DMS153 treated with DMSO at 0.1 percent for 48 hours (cell line): Measurements from ENCODE around the gene CARD11.

Experiments used
- DNase-seq: peaks from one replicate; lab custom pipeline; 2025; ENCODE audit not compliant: unreplicated experiment; lab: John Stamatoyannopoulos, UW

CARD11 gene

DNA sequence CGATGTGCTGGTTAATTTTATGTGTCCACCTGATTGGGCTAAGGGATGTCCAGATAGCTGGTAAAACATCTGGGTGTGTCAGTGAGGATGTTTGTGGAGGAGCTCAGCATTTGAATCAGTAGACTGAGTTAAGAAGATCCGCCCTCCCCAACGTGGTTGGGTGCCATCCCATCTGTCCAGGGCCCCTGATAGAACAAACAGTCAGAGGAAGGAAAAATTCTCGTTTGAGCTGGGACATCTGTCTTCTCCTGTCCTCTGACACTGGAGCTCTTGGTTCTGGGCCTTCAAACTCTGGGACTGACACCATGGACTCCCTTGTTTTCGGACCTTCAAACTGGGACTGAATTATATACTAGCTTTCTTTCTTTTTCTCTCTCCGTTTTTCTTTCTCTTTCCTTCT lies 59.6 kb downstream of the CARD11 start:
- no peak for DNase-seq

DNA sequence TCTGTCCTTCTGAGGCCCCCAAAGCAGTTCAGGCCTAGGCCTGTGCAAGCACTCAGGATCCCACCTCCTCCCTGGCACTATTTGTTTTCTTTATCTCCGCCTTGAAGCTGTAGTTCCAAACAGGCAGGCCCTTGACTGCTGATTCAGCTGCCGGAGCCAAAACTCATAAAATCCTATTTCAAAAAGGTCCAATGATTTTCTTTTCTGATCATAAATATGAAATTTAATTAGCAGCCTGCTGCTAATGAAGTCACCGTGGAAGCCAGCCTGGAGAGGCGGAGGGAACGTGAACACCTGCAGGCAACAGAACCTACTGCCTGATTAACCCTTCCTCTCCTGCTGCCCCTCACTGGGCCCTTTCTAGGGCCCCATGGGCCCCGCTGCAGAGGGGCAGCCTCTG lies 60.1 kb downstream of the CARD11 start:
- DNase-seq = no peak

DNA sequence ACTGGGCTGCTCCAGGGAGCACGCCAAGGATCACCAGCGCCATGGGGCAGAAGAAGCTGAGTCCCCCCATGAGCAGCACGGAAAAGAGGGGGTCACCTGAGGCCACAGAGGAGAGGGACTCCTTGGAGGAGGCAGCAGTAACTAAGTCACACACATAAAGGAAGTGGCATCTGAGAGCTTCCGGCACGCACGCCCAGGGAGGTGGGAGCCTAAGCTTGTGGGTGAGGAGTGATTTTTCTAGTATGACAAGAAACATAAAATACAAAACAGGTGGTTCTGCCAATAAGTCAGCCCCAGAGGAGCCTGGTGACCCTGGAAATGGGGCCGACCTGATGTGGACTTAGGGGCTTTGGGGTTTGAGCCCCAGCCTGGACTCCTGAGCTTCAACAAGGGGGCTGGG lies 60.8 kb downstream of the CARD11 start:
- DNase-seq = no peak

DNA sequence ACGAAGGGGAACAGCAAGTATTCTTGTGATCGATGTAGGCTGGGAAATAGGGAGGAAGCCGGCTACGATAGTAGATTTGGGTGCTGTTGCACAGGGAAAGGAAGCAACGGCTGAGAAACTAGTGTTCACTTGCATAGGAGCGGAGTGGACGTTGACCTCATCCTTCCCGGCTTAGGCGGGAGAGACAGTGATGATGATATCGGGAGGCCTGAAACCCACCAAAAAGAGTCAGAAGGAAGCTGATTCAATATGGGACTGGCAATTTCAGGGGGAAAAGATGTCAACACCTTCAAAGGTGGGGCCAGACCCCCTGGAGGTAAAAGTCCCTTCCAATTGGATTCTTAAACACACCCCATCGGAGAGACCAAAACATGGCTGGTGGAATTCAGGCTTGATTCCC lies 61.3 kb downstream of the CARD11 start:
- no peak for DNase-seq

DNA sequence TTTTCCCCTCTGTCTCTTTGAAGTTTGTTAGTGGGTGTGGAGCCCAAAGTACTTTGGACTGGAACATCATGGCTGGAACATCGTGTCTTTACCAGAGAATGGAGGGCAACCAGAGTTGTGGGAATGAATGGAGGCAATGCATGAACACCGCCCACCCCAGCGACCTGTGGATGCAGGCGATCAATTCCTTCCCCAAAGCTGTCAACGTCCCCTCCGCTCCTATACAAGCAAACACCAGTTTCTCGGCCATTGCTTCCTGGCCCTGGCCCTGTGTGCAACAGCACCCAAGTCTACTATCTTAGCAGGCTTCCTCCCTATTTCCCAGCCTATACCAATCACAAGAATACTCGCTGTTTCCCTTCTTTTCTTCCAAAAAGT lies 62.6 kb downstream of the CARD11 start:
- no peak for DNase-seq

DNA sequence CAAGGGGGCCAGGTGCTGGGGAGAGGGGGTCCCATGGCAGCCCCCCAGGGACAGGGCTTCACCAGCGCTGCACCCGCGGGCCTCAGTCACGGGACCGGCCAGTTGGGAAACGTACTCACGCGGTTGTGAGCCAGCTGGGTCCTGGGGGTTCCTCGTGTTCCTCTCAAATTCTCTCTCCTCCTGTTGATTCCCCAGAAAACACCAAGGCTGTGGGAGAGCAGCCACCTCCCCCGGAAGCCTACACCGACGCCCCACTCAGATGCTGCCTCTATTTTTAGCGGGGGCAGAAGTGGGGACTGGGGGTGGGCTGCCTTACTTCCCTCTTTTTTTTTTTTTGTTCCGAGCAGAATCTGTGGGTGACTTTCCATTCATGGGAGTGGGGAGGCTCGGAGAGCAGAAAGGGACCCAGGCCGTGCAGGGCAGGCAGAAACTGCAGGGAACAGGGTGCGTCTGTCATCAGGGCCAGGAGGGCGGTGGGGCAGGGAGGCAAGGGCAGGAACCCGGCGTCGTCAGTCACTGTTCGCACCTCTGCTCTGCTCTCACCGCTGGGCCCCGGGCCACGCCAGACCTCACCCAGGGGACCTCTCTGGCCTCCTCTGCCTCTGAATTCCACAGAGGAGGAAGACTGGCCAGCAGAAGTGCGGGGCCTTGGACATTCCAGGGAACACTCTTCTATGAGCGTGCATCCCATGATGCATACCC lies 63.1 kb downstream of the CARD11 start:
- DNase-seq = no peak

DNA sequence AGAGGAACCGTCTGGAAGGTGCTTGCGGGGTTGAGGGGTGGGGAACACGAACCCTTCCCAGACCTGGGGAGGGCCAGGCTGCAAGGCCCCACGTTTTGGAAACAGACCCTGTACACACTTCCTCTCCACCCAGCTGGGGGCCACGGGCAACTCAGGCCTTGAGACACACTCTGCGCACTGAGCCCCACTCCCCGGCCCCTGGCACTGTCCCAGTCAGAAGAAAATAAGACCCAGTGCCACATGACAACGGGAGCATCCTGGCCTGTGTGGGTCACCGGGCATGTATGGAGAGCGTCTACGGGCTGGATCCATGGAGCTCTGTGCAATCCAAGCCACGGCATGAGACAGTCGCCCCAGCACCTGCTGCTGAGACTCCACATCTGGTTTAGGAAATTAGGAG lies 63.7 kb downstream of the CARD11 start:
- DNase-seq = no peak

DNA sequence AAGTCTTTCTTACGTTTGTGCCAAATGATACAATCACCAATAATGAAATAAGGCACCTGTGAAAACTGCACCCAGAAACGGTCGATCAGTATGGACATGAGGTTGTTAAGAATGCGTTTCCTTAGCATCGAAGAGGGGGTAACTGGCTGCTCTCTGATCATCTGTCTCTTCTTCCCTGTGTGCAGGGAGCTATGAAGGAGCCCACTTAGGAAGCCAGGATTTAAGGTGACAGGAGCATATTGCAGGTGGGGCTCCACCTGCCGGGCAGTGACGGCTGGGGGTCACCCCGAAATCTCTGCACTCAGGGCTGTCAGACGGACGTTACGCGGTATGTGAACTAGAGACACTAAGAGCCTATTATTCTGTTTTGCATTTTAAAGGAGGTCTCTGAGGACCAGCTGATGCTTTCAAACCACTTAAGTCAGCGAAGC lies 64.5 kb downstream of the CARD11 start:
- DNase-seq = no peak

DNA sequence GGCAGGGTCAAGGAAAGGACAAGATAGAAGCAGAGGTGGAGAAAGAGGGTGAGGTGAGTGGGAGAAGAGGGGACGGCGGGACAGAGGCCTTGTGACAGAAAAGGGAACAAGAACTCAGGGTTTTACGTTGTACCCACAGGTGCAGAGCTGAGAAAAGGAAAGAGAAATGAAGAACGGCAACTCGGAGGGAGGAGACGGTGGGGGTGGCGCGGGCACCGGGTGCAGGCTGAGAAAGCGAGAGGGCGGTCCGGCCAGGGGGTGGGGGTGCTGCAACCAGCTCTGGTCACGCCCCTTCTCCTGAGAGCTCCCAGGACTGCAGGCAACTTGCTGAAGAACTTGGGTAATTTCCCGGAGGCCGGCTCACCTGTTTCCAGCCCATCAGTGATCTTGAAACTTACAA lies 65.3 kb downstream of the CARD11 start:
- DNase-seq = no peak

DNA sequence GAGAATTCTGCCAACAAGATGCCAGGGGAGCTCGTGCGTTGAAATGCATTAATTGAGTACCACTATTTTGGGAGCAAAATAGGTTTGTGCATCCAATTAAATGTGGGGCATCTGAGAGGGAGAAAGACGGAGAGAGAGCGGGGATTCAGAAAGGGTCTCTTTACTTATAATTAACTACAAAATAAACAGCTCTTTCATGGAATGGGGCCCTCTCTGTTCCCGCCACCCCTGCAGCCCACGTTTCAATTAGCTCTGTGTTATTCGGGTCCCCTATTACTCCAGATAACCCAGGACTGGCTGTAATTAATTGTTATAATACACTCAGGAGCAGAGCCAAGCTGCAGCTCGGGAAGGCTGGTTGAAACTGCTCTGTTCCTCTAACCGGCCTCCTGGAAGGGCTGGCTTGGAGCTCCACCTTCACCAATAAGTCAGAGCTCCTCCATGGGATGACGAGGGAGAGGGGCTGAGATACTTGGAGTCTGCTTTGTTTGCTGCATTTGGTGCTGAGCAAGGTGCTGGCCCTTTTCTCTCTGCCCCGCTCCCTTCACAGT lies 67.8 kb downstream of the CARD11 start:
- DNase-seq = no peak

DNA sequence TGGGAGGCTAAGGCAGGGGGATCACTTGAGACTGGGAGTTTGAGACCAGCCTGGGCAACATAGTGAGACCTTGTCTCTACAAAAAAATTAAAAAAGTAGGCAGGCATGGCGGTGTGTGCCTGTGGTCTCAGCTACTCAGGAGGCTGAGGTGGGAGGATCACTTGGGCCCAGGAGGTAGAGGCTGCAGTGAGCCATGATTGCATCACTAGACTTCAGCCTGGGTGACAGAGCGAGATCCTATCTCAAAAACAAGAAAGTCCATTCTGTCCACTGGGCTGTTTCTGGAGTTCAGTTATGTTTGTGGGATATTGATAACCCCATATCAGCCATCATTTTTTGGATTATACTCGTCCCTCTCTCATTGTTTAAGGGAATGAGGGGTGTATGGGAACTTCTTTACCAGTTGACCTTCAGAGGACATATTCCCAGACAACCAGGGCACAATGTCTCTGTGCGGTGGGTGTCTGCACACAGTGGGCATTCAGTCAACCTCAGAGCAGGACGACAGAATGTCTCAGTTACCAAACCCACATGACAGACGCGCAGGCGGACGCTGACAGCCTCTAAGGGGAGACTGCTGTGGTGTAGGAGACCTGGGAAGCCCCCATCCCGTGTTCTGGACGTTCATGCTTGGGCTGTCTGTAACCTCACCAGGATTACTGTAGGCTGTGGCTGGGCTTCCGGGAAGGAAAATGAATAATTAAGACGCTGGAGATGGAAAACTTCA lies 69.4 kb downstream of the CARD11 start:
- DNase-seq = no peak

DNA sequence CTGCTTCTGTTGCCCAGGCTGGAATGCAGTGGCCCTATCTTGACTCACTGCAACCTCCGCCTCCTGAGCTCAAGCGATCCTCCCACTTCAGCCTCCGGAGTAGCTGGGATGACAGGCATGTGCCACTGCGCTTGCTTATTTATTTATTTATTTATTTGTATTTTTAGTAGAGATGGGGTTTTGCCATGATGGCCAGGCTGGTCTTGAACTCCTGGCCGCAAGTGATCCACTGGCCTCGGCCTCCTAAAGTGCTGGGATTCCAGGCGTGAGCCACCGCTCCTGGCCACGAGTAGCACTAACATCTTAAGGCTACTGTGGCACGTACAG lies 70.9 kb downstream of the CARD11 start:
- no peak for DNase-seq

DNA sequence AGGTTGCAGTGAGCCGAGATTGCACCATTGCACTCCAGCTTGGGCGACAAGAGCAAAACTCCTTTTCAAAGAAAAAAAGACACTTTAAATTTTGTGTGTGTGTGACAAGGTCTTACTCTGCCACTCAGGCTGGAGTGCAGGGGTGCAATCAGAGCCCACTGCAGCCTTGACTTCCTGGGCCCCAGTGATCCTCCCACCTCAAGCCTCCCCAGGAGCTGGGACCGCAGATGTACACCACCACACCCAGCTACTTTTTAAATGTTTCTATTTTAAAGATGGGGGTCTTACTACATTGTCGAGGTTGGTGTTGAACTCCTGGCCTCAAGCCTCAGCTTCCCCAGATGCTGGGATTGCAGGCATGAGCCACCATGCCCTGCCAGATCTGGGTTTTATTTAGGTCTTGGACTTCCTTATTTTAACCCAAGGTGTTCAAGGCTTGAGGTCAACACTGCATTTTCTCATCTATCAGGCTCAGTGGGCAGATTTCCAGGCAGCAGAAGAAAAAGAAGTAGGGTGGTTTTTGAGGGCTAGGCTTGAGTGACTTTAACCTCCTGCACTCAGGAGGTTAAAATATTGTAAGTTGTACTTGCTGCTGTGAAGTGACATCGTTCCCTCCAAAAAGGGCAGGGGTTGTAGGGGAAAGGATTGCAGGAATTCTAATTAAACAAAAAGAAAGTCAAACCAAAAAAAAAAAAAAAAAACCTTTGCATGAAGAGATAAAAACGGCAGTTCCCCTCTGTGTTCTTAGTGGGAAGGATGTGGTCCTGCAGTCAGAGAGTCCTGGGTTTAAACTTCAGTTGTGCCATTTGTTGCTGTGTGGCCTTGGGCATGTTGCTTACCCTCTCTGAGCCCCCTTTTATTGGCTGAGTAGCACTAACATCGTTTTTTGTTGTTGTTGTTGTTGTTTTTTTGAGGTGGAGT lies 71.5 kb downstream of the CARD11 start:
- DNase-seq = no peak

DNA sequence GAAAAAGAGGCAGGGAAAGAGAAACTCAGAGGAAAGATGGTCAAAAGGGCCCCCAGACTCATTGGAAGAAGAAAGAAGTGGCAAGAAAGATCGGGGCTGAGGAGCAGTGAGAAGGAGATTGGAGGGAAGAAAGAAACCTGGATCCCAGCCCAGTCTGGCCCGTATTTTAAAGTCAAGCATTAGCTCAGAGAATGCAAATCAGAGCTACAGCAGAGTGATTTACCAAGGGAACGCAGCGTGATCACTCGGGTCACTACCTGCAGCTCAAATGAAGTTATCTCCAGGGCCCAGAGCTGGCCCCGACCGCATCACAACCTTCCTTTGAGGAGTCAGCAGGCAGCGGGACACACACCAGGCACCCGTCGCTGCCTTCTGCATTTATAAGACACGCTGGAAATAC lies 72.8 kb downstream of the CARD11 start:
- DNase-seq = no peak

DNA sequence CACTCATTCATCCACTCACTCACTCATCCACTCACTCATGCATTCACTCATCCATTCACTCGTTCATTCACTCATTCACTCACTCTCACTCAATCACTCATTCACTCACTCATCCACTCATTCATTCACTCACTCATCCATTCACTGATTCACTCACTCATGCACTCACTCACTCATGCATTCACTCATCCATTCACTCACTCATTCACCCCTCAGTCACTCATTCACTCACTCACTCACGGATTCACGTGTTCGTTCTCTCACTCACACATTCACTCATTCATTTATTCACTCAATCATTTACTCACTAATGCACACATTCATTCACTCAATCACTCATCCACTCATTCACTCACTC lies 73.4 kb downstream of the CARD11 start:
- DNase-seq = no peak

DNA sequence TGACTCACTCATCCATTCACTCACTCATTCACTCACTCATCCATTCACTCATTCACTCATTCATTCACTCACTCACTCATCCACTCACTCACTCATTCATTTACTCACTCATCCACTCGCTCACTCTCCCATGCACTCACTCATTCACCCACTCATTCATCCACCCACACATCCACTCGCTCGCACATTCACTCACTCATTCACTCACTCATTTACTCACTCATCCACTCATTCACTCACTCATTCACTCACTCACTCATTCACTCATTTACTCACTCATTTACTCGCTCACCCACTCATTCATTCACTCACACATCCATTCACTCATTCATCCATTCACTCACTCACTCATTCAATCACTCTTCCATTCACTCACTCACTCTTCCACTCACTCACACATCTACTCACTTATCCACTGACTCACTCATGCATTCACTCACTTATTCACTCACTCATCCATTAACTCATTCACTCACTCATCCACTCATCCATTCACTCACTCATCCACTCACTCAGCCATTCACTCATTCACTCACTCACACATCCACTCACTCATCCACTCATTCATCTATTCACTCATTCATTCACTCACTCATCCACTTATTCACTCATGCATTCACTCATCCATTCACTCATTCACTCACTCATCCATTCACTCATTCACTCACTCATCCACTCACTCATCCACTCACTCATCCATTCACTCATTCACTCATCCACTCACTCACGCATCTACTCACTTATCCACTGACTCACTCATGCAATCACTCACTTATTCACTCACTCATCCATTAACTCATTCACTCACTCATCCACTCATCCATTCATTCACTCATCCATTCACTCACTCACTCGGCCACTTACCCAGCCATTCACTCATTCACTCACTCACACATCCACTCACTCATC lies 74.0 kb downstream of the CARD11 start:
- no peak for DNase-seq

DNA sequence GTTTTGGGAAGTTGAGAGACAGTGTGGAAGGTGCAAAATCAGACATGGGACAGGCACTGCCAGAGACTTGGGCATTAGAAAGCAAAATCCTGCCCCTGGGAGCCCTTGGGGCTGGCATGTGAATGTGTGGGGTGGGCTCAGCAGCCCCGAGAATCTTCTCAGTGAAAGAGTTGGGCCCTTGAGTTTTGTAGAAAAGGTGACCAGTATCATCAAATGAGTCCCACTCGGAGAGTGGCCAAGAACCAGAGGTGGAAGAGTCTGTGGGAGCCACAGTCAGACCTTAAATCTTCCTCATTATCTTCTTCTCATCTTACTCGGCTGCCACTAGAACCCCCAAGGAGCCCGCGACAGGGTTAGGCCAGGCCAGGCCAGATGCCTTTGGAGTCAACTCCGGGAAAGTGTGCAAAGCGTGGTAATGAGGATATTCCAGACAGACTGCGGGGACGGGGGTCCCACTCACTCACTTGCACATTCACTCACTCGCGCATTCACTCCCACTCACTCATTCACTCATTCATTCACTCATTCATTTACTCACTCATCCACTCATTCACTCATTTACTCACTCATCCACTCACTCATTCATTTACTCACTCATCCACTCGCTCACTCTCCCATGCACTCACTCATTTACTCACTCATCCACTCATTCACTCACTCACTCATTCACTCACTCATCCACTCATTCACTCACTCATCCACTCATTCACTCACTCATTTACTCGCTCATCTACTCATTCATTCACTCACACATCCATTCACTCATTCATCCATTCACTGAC lies 74.9 kb downstream of the CARD11 start:
- no peak for DNase-seq

DNA sequence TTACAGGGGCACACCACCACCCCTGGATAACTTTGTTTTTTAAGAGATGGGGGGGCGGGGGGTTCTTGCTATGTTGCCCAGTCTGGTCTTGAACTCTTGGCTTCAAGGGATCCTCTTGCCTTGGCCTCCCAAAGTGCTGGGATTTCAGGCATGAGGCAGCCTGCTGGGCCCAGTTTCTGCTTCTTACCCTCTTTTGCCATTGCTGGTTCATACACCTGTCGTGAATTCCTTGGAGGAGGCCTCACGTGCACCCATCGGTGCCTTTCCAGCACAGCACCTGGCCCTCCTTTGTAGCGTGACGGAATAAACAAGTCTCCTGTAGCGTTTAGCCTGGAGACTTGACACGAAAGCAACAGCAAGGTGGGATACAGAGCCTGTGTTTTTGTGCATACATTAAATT lies 75.5 kb downstream of the CARD11 start:
- DNase-seq = no peak

DNA sequence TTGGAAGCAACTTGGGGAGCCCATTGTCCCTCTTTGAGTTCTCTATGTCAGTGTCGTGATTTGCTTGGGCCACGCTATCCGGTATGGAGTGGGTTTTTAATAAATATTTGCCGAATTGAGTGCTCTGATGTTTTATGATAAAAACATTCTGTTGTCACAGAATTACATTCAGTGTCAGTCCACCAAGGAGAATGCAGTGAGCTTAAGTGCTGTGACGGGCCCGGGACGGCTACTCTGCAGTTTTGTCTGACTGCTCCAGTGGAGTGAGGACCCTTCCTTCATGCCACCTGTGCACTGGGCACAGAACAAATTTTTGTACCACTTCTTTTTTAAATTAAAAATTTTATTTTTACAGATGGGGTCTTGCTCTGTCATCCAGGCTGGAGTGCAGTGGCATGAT lies 76.0 kb downstream of the CARD11 start:
- no peak for DNase-seq

DNA sequence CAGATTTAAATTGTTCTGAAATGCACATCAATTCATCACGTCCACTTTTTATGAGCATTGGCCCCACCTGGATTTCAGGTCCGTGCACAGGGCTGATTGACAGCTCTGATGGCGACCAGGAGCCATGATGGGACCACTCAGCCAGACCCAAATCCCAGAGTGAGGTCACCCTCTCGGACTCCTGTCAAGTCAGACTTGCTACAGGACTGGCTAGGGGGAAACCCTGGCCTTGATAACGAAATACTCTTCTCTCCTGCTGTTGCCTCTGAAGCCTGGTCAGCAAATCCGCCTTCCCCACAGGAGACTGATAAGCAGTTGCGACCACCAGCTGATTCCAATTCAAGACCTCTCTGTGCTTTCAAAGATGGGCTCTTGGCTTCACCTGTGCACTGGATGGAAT lies 76.4 kb downstream of the CARD11 start:
- no peak for DNase-seq
